Naive thymus-derived CD8-positive, alpha-beta T cell (primary cell): Measurements from ENCODE around the gene MAP3K5. TPM values are rescaled to one million over a fixed set of nuclear protein-coding genes. Genes with fewer than 3 reads are reported as not detected.

Source experiments
- ATAC-seq, 2 donors: fragments of 150-1000 bp; cut with Tn5 transposase in 1 of 2; sonication (Bioruptor Pico), chemical (Tn5 transposase) in 1 of 2; 1 replicate in 1 of 2; 2 replicates in 1 of 2; pipeline ENCODE4 v1.10.0; 2021; ENCODE audit warnings: mild to moderate bottlenecking in 2 of 2, moderate library complexity in 2 of 2
- POLR2A ChIA-PET: fragments of 350-600 bp; sonication (Branson Sonifier 250); formaldehyde crosslinking; loops from one replicate; lab custom pipeline; 2021; ENCODE audit warnings: antibody characterized with exemption; lab: Charles Lee
- DNase-seq, 10 donors: peaks; one replicate each; pipeline versions ENCODE4 v3.0.0 to v3.0.0-alpha.2; 2020 to 2022
- H3K27ac Mint-ChIP-seq, 10 donors: one replicate each; pipeline ENCODE4 v1.8.0; 2020 to 2022; ENCODE audit warnings: mild to moderate bottlenecking in 10 of 10, mixed read lengths in 10 of 10, moderate library complexity in 4 of 10, inconsistent platforms in 1 of 10
- H3K27me3 Mint-ChIP-seq, 5 donors: one replicate each; pipeline ENCODE4 v1.8.0; 2021 to 2022; ENCODE audit warnings: mixed read lengths in 5 of 5
- H3K36me3 Mint-ChIP-seq, 3 donors: one replicate each; pipeline ENCODE4 v1.8.0; 2020 to 2022; ENCODE audit warnings: mixed read lengths in 3 of 3, mild to moderate bottlenecking in 2 of 3, inconsistent platforms in 1 of 3
- H3K4me1 Mint-ChIP-seq, 4 donors: one replicate each; pipeline ENCODE4 v1.8.0; 2021 to 2022; ENCODE audit warnings: mixed read lengths in 4 of 4
- H3K4me3 Mint-ChIP-seq, 10 donors: one replicate each; pipeline ENCODE4 v1.8.0; 2020 to 2022; ENCODE audit warnings: mild to moderate bottlenecking in 10 of 10, mixed read lengths in 10 of 10, moderate library complexity in 6 of 10, inconsistent platforms in 1 of 10
- H3K9me3 Mint-ChIP-seq, 9 donors: one replicate each; pipeline ENCODE4 v1.8.0; 2020 to 2022; ENCODE audit warnings: mixed read lengths in 9 of 9, mild to moderate bottlenecking in 3 of 9, inconsistent platforms in 1 of 9, moderate library complexity in 1 of 9
- polyA plus RNA-seq, 3 donors: library from polyadenylated mRNA; unstranded; fragments of 300-500 nt; fragmentation: Illumina TruSeq; gene quantifications; one replicate each; pipeline ENCODE4 v1.2.3, GENCODE V29; 2021
- total RNA-seq, 8 experiments: library from RNA in 2 of 8; stranded (reverse) in 2 of 8; gene quantifications; one replicate each; pipeline ENCODE4 v1.2.3 and lab custom pipeline; 2021 to 2026

The MAP3K5 gene
- total and polyA plus RNA-seq, 5 experiments from 2014 or later, result 3.0 to 8.7 (median 4.5) TPM

DNA sequence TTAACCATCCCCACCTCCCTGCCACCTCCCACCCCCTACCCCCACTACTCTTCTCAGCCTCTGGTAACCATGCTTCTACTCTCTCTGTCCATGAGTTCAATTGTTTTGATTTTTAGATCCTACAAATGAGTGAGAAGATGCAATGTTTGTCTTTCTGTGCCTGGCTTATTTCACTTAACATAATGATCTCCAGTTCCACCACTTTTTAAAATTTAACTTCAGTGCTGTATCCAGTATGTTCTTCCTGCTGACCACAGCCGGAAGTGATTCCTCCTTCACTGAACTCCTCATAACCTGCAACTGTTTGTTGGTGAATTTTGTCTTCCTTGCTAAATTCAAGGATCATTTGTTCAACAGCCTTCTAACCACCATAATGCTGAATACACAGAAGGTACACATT, 245.9 kb downstream of the MAP3K5 start:
- H3K9me3 Mint-ChIP-seq, result no peaks in the 10 kb centered on the region
- DNase-seq (no peak), ATAC-seq (no peak)
- peaks cover 0 to 13% (median 5%) of the 10 kb centered on the region in 4 donors for H3K4me1 Mint-ChIP-seq
- no peak overlapping the region for H3K27ac Mint-ChIP-seq
- no peak overlapping the region for H3K4me3 Mint-ChIP-seq
- no peaks in the 10 kb centered on the region for H3K36me3 Mint-ChIP-seq
- H3K27me3 Mint-ChIP-seq, result peaks cover 38 to 65% (median 60%) of the 10 kb centered on the region in 5 donors
- POLR2A ChIA-PET, result no interaction called here

DNA sequence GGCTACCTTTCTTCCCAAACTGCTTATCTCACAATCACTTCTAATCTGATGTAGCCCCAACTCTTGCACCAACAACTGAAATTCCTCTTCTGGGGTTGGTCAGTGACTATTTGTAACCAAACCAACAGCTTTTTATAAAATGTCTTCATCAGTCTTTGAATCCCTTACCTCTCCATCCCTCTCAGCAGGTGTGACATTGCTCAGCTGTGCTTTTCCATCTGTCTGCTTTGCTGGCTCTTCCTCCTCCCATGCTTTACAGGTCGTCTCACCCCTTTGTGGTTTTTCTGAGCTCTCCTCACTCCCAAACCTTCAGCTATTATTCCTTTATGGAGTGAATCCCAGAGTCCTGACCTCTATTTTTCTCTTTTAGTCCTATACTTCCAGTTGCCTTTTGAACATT, 248.0 kb downstream of the MAP3K5 start:
- no peak for ATAC-seq
- POLR2A ChIA-PET, result no interaction called here
- Mint-ChIP-seq H3K36me3 (no peaks in the 10 kb centered on the region), H3K27ac (no peak overlapping the region), H3K4me3 (no peak overlapping the region), H3K27me3 (peaks cover 45 to 63% (median 54%) of the 10 kb centered on the region in 5 donors), H3K9me3 (no peaks in the 10 kb centered on the region), H3K4me1 (peaks cover 0 to 4% (median 2%) of the 10 kb centered on the region in 4 donors)
- DNase-seq, result no peak

DNA sequence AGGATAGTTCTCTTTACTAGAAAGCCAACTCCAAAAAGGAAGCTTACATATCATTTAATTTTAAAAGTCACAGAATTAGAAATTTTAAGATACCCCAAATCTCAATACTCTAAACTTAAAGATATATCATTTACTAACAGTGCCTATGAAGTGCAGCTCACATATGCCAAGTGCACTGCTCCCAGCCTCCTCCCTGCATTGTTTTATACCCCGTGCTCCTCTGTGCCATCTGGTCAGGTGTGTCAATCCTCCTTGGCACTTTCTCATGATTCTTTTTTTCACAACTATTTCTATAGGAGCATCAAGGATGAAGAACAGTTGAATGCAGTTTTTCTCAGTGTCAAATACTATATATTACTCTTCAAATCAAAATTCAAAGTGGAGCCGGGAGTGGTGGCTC, 250.9 kb downstream of the MAP3K5 start:
- Mint-ChIP-seq H3K27me3 (peaks cover 26 to 35% (median 32%) of the 10 kb centered on the region in 5 donors), H3K4me1 (no peaks in the 10 kb centered on the region), H3K4me3 (no peak overlapping the region), H3K27ac (no peak overlapping the region), H3K36me3 (no peaks in the 10 kb centered on the region), H3K9me3 (peaks cover 0 to 3% (median 0%) of the 10 kb centered on the region in 9 donors)
- POLR2A ChIA-PET, result no interaction called here
- DNase-seq, result no peak
- no peak for ATAC-seq

DNA sequence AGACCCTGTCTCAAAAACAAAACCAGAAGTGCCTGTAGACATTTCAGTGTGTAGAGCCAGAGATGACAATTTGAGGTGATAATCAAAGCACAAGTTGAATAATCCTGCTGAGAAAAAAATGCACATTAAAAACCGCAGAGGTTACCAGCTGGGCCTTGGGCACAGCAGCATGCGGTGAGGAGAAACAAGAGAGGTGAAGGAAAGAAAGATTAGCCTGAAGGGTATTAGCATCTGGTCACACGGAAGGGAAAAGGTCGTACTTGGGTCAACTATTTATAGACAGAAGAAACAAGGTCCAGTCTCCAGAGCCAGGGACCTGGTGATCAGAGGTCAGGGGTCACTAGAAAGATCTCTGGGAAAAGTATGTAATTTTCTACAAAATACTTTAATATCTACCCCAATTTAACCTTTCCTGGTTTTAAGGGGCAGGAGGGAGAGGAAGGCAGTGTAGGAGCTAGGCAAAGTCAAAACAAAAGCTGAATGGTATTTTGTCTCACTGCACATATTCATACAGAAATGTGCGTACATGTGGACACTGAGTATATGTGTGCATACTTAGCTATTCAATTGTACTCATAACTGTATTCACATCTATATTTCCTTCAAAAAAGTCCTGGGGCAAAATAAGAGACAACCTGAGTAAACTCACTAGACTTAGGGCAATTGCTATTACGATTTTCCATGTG, 252.2 kb downstream of the MAP3K5 start:
- H3K4me1 Mint-ChIP-seq, result no peaks in the 10 kb centered on the region
- H3K9me3 Mint-ChIP-seq, result peaks cover 0 to 7% (median 0%) of the 10 kb centered on the region in 9 donors
- no peak for ATAC-seq
- POLR2A ChIA-PET, result no interaction called here
- H3K27ac Mint-ChIP-seq, result no peak overlapping the region
- no peak overlapping the region for H3K4me3 Mint-ChIP-seq
- H3K36me3 Mint-ChIP-seq, result no peaks in the 10 kb centered on the region
- no peak for DNase-seq
- H3K27me3 Mint-ChIP-seq, result peaks cover 20 to 27% (median 22%) of the 10 kb centered on the region in 5 donors

DNA sequence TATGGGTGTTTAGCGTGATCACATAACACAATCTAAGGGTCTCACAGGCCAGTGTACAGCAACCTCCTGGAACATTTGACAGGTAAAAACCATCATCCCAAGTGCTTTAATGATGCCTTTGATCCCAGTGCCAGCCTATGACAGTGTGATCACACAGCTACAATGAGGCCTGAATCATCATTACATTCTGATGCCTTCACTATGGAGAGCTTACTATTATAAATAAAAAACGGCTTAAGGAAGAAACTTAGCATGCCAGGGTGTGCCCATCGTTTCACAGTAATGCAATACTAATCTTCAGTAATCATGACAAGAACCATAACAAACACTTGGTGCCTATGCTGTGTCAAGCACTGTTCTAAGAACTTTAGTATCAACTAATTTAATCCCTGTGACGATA, 253.4 kb downstream of the MAP3K5 start:
- no peaks in the 10 kb centered on the region for H3K4me1 Mint-ChIP-seq
- no peaks in the 10 kb centered on the region for H3K36me3 Mint-ChIP-seq
- ATAC-seq (no peak), DNase-seq (no peak)
- no peak overlapping the region for H3K27ac Mint-ChIP-seq
- H3K27me3 Mint-ChIP-seq, result peaks cover 8 to 15% (median 10%) of the 10 kb centered on the region in 5 donors
- no peak overlapping the region for H3K4me3 Mint-ChIP-seq
- POLR2A ChIA-PET, result no interaction called here
- H3K9me3 Mint-ChIP-seq, result peaks cover 0 to 7% (median 0%) of the 10 kb centered on the region in 9 donors

DNA sequence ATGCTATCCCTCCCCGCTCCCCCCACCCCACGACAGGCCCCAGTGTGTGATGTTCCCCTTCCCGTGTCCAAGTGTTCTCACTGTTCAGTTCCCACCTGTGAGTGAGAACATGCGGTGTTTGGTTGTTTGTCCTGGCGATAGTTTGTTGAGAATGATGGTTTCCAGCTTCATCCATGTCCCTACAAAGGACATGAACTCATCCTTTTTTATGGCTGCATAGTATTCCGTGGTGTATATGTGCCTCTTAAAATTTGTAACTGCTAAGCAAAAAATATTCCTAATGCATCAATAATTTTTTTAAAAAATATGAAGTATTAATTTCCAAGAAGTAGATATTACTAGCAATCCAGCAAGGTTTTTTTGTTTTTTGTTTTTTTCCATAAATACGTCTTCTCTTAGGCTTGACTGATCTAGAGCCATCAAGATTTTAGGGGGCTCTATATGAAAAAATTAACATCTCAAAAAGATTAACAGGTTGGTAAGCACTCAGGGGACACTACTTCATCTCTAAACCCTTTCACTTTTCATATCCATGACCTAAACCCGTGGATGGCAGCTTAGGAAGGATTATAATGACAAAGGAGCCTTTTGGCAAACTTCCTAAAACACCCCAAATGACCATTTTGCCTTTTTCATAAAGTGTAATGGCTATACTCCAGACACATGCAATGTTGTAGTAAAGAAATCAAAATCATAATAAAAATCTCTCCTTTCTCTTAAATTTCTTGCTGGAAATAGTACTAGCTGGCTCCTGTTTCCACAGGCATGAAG, 256.2 kb downstream of the MAP3K5 start:
- DNase-seq, result no peak
- Mint-ChIP-seq H3K4me3 (no peak overlapping the region), H3K4me1 (no peaks in the 10 kb centered on the region), H3K9me3 (peaks cover 0 to 7% (median 0%) of the 10 kb centered on the region in 9 donors), H3K36me3 (no peaks in the 10 kb centered on the region), H3K27ac (peak overlapping the region in 1 of 10 donors; percentile 13), H3K27me3 (peaks cover 0 to 12% (median 4%) of the 10 kb centered on the region in 5 donors)
- POLR2A ChIA-PET, result no interaction called here
- ATAC-seq, result no peak

DNA sequence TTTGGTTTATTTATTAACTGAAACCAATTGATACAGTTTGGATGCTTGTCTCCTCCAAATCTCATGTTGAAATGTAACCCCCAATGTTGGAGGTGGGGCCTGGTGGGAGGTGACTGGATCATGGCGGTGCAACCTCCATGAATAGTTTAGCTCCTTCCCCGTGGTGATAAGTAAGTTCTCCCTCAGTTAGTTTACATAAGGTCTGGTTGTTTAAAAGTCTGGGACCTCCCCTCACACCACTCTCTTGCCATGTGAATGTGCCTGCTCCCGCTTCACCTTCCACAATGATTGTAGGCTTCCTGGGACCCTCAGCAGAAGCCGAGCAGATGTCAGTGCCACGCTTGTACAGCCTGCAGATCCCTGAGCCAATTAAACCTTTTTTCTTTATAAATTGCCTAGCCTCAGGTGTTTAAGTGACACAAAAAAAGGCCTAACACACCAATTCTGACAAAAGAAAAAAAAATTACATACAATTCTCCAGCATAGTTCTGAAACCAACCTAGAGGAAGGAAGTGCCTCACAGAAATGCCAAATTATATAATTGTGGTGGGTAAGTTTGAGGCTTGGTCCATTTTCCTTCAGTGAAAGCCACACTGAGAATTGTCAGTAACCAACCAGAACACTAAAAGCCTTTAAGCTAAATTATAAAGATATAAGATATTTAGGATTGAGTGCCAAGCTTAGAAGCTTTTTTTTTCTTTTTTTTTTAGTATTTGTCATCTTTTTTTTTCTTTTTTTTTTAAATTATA, 257.1 kb downstream of the MAP3K5 start:
- ATAC-seq, result no peak
- Mint-ChIP-seq H3K27me3 (peaks cover 0 to 11% (median 4%) of the 10 kb centered on the region in 5 donors), H3K4me1 (no peaks in the 10 kb centered on the region), H3K27ac (no peak overlapping the region), H3K36me3 (no peaks in the 10 kb centered on the region), H3K9me3 (peaks cover 0 to 7% (median 0%) of the 10 kb centered on the region in 9 donors), H3K4me3 (no peak overlapping the region)
- POLR2A ChIA-PET, result no interaction called here
- DNase-seq, result no peak

DNA sequence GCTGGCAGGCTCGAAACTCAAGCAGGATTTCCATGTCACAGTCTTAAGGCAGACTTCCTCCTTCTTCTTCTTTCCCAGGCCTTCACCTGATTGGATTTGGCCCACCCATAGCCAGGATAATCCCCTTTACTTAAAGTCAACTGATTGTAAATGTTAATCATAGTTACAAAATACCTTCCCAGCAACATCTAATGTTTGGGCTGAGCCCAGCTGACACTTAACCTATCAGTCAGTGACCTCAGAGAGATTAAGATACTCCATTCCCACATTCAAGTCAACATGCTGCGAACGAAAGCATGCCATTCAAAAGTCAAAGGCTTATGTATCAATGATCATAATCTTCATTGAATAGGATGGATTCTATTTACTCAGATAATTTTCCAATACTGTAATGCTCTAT, 258.0 kb downstream of the MAP3K5 start:
- Mint-ChIP-seq H3K4me3 (no peak overlapping the region), H3K9me3 (peaks cover 0 to 7% (median 0%) of the 10 kb centered on the region in 9 donors), H3K4me1 (no peaks in the 10 kb centered on the region), H3K36me3 (no peaks in the 10 kb centered on the region), H3K27me3 (peaks cover 0 to 5% (median 2%) of the 10 kb centered on the region in 5 donors), H3K27ac (no peak overlapping the region)
- POLR2A ChIA-PET, result no interaction called here
- no peak for DNase-seq
- ATAC-seq, result no peak

DNA sequence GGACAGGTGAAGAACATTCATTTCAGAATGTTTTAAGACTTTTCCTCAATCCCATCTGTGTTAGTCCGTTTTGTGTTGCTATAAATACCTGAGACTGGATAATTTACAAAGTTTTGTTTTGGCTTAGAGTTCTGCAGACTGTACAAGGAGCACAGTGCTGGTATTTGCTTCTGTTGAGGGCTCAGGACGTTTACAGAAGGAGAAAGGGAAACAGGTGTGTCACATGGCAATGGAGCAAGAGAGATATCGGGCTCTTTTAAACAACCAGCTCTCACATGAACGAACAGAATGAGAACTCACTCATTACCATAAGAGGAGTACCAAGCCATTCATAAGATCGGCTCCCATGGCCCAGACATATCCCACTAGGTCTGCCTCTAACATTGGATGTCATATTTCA, 258.8 kb downstream of the MAP3K5 start:
- no peak overlapping the region for H3K27ac Mint-ChIP-seq
- POLR2A ChIA-PET, result no interaction called here
- DNase-seq (no peak), ATAC-seq (no peak)
- H3K4me3 Mint-ChIP-seq, result no peak overlapping the region
- peaks cover 0 to 7% (median 0%) of the 10 kb centered on the region in 9 donors for H3K9me3 Mint-ChIP-seq
- H3K27me3 Mint-ChIP-seq, result peaks cover 0 to 5% (median 2%) of the 10 kb centered on the region in 5 donors
- no peaks in the 10 kb centered on the region for H3K4me1 Mint-ChIP-seq
- no peaks in the 10 kb centered on the region for H3K36me3 Mint-ChIP-seq

DNA sequence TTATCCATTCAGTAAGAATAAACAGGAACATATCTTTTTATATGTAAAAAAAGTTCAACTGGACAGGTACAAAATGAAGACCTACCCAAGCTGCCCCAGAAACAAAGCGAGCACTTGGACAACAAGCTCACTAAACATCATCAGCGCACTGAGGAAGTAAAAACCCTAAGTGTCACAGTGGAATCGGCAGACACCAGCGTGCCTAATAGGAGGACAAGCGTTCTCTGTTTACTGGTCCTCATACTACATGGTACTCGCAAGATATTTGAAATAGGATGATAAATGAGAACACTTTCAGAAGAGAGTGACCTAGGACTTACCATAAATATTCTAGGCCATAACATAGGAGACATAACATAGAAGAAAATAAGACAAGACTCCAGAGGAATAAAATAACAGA, 260.2 kb downstream of the MAP3K5 start:
- POLR2A ChIA-PET, result no interaction called here
- Mint-ChIP-seq H3K9me3 (peaks cover 0 to 7% (median 0%) of the 10 kb centered on the region in 9 donors), H3K36me3 (no peaks in the 10 kb centered on the region), H3K4me1 (no peaks in the 10 kb centered on the region), H3K4me3 (no peak overlapping the region), H3K27ac (no peak overlapping the region), H3K27me3 (peaks cover 0 to 9% (median 4%) of the 10 kb centered on the region in 5 donors)
- no peak for ATAC-seq
- no peak for DNase-seq

DNA sequence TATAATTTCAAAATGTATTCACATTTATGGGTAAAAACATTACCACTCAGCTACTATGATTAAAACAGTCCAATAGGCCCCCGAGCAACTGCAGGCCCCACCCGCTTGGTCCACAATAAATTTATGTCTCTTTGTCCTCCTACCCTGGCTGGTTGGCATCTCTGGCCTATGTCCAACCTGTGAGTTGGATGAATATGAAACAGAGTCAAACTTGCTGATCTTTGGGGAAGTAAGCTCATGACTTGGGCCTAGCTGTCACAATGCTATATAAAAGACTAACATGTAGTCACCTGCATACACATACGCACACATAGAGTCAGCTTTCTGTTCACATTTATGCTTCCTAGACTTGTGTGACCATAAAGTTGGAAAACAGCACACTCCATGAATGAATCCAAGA, 262.6 kb downstream of the MAP3K5 start:
- Mint-ChIP-seq H3K27ac (no peak overlapping the region), H3K4me3 (no peak overlapping the region), H3K27me3 (peaks cover 2 to 13% (median 9%) of the 10 kb centered on the region in 5 donors), H3K4me1 (peaks cover 6 to 20% (median 19%) of the 10 kb centered on the region in 4 donors), H3K9me3 (no peaks in the 10 kb centered on the region), H3K36me3 (no peaks in the 10 kb centered on the region)
- POLR2A ChIA-PET, result no interaction called here
- ATAC-seq, result no peak
- DNase-seq, result no peak

DNA sequence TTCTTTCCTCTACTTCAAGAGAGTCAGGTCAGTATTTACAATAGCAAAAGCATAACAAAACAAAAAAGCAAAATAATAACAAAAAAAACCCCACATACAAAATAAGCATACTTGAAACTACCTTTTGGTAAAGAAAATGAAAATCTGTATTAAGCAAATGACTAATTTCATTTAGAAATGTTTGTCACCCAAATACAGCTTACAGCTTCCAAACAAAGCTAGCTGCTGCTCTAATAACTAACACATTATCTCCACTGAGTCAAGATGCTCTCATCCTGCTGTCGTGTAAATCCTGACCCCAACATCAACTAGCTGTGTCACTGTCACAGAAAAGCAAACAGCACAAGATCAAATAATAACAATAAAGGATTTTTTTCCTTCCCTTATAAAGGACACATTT, 263.8 kb downstream of the MAP3K5 start:
- H3K27me3 Mint-ChIP-seq, result peaks cover 2 to 13% (median 9%) of the 10 kb centered on the region in 5 donors
- POLR2A ChIA-PET, result no interaction called here
- no peak for DNase-seq
- ATAC-seq, result no peak
- H3K27ac Mint-ChIP-seq, result no peak overlapping the region
- H3K4me3 Mint-ChIP-seq, result no peak overlapping the region
- no peaks in the 10 kb centered on the region for H3K36me3 Mint-ChIP-seq
- peaks cover 6 to 20% (median 19%) of the 10 kb centered on the region in 4 donors for H3K4me1 Mint-ChIP-seq
- no peaks in the 10 kb centered on the region for H3K9me3 Mint-ChIP-seq

DNA sequence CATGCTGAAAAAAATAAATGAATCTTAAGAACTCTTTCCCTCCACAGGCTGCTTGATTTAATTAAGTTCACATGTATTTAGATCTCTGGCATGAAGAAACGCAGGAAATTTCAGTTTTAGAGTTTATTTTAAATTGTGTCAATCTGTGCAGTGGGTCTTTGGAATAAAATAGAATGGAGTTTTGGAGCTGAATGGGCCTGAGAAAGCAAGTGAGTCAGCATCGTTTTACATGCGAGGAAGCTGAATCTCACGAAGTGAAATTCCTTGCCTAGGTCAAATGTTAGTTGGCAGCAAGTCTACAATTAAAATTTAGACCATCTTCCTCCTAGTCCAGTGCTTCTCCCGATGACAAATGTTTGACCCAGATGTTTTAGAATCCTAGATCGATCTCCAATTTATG, 264.4 kb downstream of the MAP3K5 start:
- peaks cover 6 to 20% (median 19%) of the 10 kb centered on the region in 4 donors for H3K4me1 Mint-ChIP-seq
- DNase-seq (no peak), ATAC-seq (no peak)
- H3K27ac Mint-ChIP-seq, result no peak overlapping the region
- POLR2A ChIA-PET, result no interaction called here
- H3K4me3 Mint-ChIP-seq, result no peak overlapping the region
- no peaks in the 10 kb centered on the region for H3K9me3 Mint-ChIP-seq
- H3K36me3 Mint-ChIP-seq, result no peaks in the 10 kb centered on the region
- H3K27me3 Mint-ChIP-seq, result peaks cover 2 to 13% (median 9%) of the 10 kb centered on the region in 5 donors
